ENCODE results near the gene KIF26B. TPM values are rescaled to one million over a fixed set of nuclear protein-coding genes. Genes with fewer than 3 reads are reported as not detected.

The KIF26B gene
- polyA plus RNA-seq, 6 donors from 2014 or later, result 0.01 to 0.04 TPM; not detected in 4

GRCh38 chr1:245546875-245547274 is 392.1 kb downstream of the KIF26B start:
- Mint-ChIP-seq H3K9me3 (peaks cover 0 to 2% (median 1%) of the 10 kb centered on the region in 7 donors), H3K27me3 (peaks cover 0 to 12% (median 5%) of the 10 kb centered on the region in 3 donors), H3K4me3 (no peak overlapping the region), H3K4me1 (no peaks in the 10 kb centered on the region), H3K36me3 (no peaks in the 10 kb centered on the region), H3K27ac (no peak overlapping the region)
- DNase-seq (no peak), ATAC-seq (ENCODE audit: low read depth in 2 of 2) (no peak)

- Mint-ChIP-seq H3K9me3 (peaks cover 0 to 4% (median 2%) of the 10 kb centered on the region in 7 donors), H3K27me3 (peaks cover 10 to 25% (median 12%) of the 10 kb centered on the region in 3 donors), H3K36me3 (no peaks in the 10 kb centered on the region), H3K4me1 (no peaks in the 10 kb centered on the region), H3K4me3 (no peak overlapping the region), H3K27ac (peak overlapping the region in 1 of 6 donors; percentile 58)
- no peak for DNase-seq
- ATAC-seq (ENCODE audit: low read depth in 2 of 2), result no peak
Measured at GRCh38 chr1:245549996-245550719, 395.4 kb downstream of the KIF26B start.

GRCh38 chr1:245550720-245551043 is 395.9 kb downstream of the KIF26B start:
- no peak overlapping the region for H3K4me3 Mint-ChIP-seq
- ATAC-seq (ENCODE audit: low read depth in 2 of 2), result no peak
- H3K9me3 Mint-ChIP-seq, result peaks cover 0 to 4% (median 2%) of the 10 kb centered on the region in 7 donors

GRCh38 chr1:245551536-245551935 is 396.8 kb downstream of the KIF26B start:
- H3K27ac Mint-ChIP-seq, result peak overlapping the region in 1 of 6 donors; percentile 83

More at GRCh38 chr1:245550720-245551043, 395.9 kb downstream of the KIF26B start:
- Mint-ChIP-seq H3K36me3 (no peaks in the 10 kb centered on the region), H3K4me1 (no peaks in the 10 kb centered on the region), H3K27ac (peak overlapping the region in 1 of 6 donors; percentile 58), H3K27me3 (peaks cover 10 to 29% (median 17%) of the 10 kb centered on the region in 3 donors)
- no peak for DNase-seq

GRCh38 chr1:245552331-245552730 is 397.5 kb downstream of the KIF26B start:
- Mint-ChIP-seq H3K4me3 (no peak overlapping the region), H3K9me3 (peaks cover 0 to 4% (median 2%) of the 10 kb centered on the region in 7 donors), H3K27ac (no peak overlapping the region), H3K36me3 (no peaks in the 10 kb centered on the region), H3K27me3 (peaks cover 10 to 29% (median 17%) of the 10 kb centered on the region in 3 donors), H3K4me1 (no peaks in the 10 kb centered on the region)
- ATAC-seq (ENCODE audit: low read depth in 2 of 2) (no peak), DNase-seq (no peak)

More at GRCh38 chr1:245551536-245551935, 396.8 kb downstream of the KIF26B start:
- Mint-ChIP-seq H3K9me3 (peaks cover 0 to 4% (median 2%) of the 10 kb centered on the region in 7 donors), H3K4me3 (no peak overlapping the region), H3K4me1 (no peaks in the 10 kb centered on the region), H3K36me3 (no peaks in the 10 kb centered on the region), H3K27me3 (peaks cover 10 to 29% (median 17%) of the 10 kb centered on the region in 3 donors)
- DNase-seq, result no peak
- ATAC-seq (ENCODE audit: low read depth in 2 of 2), result no peak

GRCh38 chr1:245556057-245556456 is 401.3 kb downstream of the KIF26B start:
- Mint-ChIP-seq H3K9me3 (peaks cover 0 to 7% (median 2%) of the 10 kb centered on the region in 7 donors), H3K36me3 (no peaks in the 10 kb centered on the region), H3K4me1 (no peaks in the 10 kb centered on the region), H3K27ac (no peak overlapping the region), H3K4me3 (no peak overlapping the region), H3K27me3 (peaks cover 4 to 25% (median 18%) of the 10 kb centered on the region in 3 donors)
- ATAC-seq (ENCODE audit: low read depth in 2 of 2), result no peak
- DNase-seq, result no peak

- Mint-ChIP-seq H3K4me3 (no peak overlapping the region), H3K27ac (no peak overlapping the region), H3K36me3 (no peaks in the 10 kb centered on the region), H3K27me3 (peaks cover 4 to 25% (median 18%) of the 10 kb centered on the region in 3 donors), H3K9me3 (peaks cover 0 to 4% (median 0%) of the 10 kb centered on the region in 7 donors), H3K4me1 (no peaks in the 10 kb centered on the region)
- ATAC-seq (ENCODE audit: low read depth in 2 of 2) (no peak), DNase-seq (no peak)
Measured at GRCh38 chr1:245558069-245558468, 403.3 kb downstream of the KIF26B start.

GRCh38 chr1:245560316-245560859 is 405.6 kb downstream of the KIF26B start:
- H3K36me3 Mint-ChIP-seq, result no peaks in the 10 kb centered on the region
- peaks cover 0 to 11% (median 2%) of the 10 kb centered on the region in 3 donors for H3K27me3 Mint-ChIP-seq
- DNase-seq, result no peak
- H3K4me1 Mint-ChIP-seq, result no peaks in the 10 kb centered on the region
- peak overlapping the region in 1 of 6 donors; percentile 75 for H3K27ac Mint-ChIP-seq
- no peak overlapping the region for H3K4me3 Mint-ChIP-seq
- no peak for ATAC-seq (ENCODE audit: low read depth in 2 of 2)
- peaks cover 0 to 4% (median 0%) of the 10 kb centered on the region in 7 donors for H3K9me3 Mint-ChIP-seq

GRCh38 chr1:245561665-245562234 is 407.0 kb downstream of the KIF26B start:
- no peak overlapping the region for H3K4me3 Mint-ChIP-seq
- H3K36me3 Mint-ChIP-seq, result no peaks in the 10 kb centered on the region
- peaks cover 0 to 8% (median 0%) of the 10 kb centered on the region in 3 donors for H3K27me3 Mint-ChIP-seq
- ATAC-seq (ENCODE audit: low read depth in 2 of 2) (no peak), DNase-seq (no peak)
- no peak overlapping the region for H3K27ac Mint-ChIP-seq
- no peaks in the 10 kb centered on the region for H3K4me1 Mint-ChIP-seq
- peaks cover 0 to 5% (median 0%) of the 10 kb centered on the region in 7 donors for H3K9me3 Mint-ChIP-seq

- Mint-ChIP-seq H3K27ac (no peak overlapping the region), H3K4me1 (no peaks in the 10 kb centered on the region), H3K4me3 (no peak overlapping the region), H3K36me3 (no peaks in the 10 kb centered on the region), H3K9me3 (peaks cover 0 to 5% (median 0%) of the 10 kb centered on the region in 7 donors), H3K27me3 (peaks cover 0 to 10% (median 0%) of the 10 kb centered on the region in 3 donors)
- ATAC-seq (ENCODE audit: low read depth in 2 of 2) (no peak), DNase-seq (no peak)
Measured at GRCh38 chr1:245566134-245566533, 411.3 kb downstream of the KIF26B start.

- H3K27me3 Mint-ChIP-seq, result peaks cover 0 to 11% (median 0%) of the 10 kb centered on the region in 3 donors
- H3K4me1 Mint-ChIP-seq, result no peaks in the 10 kb centered on the region
- peaks cover 0 to 5% (median 0%) of the 10 kb centered on the region in 7 donors for H3K9me3 Mint-ChIP-seq
- H3K36me3 Mint-ChIP-seq, result no peaks in the 10 kb centered on the region
- DNase-seq (no peak), ATAC-seq (ENCODE audit: low read depth in 2 of 2) (no peak)
- no peak overlapping the region for H3K4me3 Mint-ChIP-seq
- no peak overlapping the region for H3K27ac Mint-ChIP-seq
Measured at GRCh38 chr1:245566952-245567351, 412.2 kb downstream of the KIF26B start.

- DNase-seq (no peak), ATAC-seq (ENCODE audit: low read depth in 2 of 2) (no peak)
- Mint-ChIP-seq H3K9me3 (no peaks in the 10 kb centered on the region), H3K4me3 (no peak overlapping the region), H3K36me3 (no peaks in the 10 kb centered on the region), H3K27ac (no peak overlapping the region), H3K4me1 (no peaks in the 10 kb centered on the region), H3K27me3 (peaks cover 0 to 19% (median 12%) of the 10 kb centered on the region in 3 donors)
Measured at GRCh38 chr1:245571815-245572294, 417.1 kb downstream of the KIF26B start.

GRCh38 chr1:245572709-245573108 is 417.9 kb downstream of the KIF26B start:
- H3K4me3 Mint-ChIP-seq, result no peak overlapping the region
- DNase-seq, result no peak
- peaks cover 4 to 27% (median 20%) of the 10 kb centered on the region in 3 donors for H3K27me3 Mint-ChIP-seq
- peaks cover 0 to 1% (median 0%) of the 10 kb centered on the region in 7 donors for H3K9me3 Mint-ChIP-seq
- ATAC-seq (ENCODE audit: low read depth in 2 of 2), result no peak
- H3K27ac Mint-ChIP-seq, result no peak overlapping the region
- H3K4me1 Mint-ChIP-seq, result peaks cover 0 to 3% (median 0%) of the 10 kb centered on the region in 3 donors
- H3K36me3 Mint-ChIP-seq, result no peaks in the 10 kb centered on the region

Measured in naive B cell (primary cell).